Heart left ventricle (tissue), 16 donors: ENCODE data around the gene NME7. TPM values are rescaled to one million over a fixed set of nuclear protein-coding genes. Genes with fewer than 3 reads are reported as not detected.

ENCODE experiments used
- ATAC-seq, 4 donors: fragments of 200-7000 bp; cut with Tn5 transposase; one replicate each; pipeline ENCODE4 v1.9.1; 2020 to 2022; ENCODE audit warnings: moderate library complexity in 4 of 4, mild to moderate bottlenecking in 3 of 4, moderate number of reproducible peaks in 1 of 4
- DNase-seq, 5 donors: peaks; one replicate each; pipeline ENCODE4 v3.0.0-alpha.2; 2020
- H3K27ac ChIP-seq, 12 donors: fragments of 200-600 bp; sonication (generic) in 4 of 12; one replicate each; pipeline versions ENCODE4 v1.5.0 to v1.8.0; 2016 to 2022; ENCODE audit warnings: mild to moderate bottlenecking in 2 of 12
- H3K27me3 ChIP-seq, 9 donors: fragments of 200-600 bp; sonication (generic) in 2 of 9; one replicate each; pipeline versions ENCODE4 v1.5.1 to v1.8.0; 2016 to 2022; ENCODE audit warnings: mild to moderate bottlenecking in 3 of 9
- H3K36me3 ChIP-seq, 9 donors: fragments of 200-600 bp; sonication (generic) in 2 of 9; one replicate each; pipeline versions ENCODE4 v1.5.0 to v1.8.0; 2018 to 2022; ENCODE audit warnings: mild to moderate bottlenecking in 2 of 9
- H3K4me1 ChIP-seq, 12 donors: fragments of 200-600 bp; sonication (generic) in 4 of 12; one replicate each; pipeline versions ENCODE4 v1.5.0 to v1.8.0; 2016 to 2022; ENCODE audit warnings: mild to moderate bottlenecking in 3 of 12
- H3K4me3 ChIP-seq, 12 donors: fragments of 200-600 bp; sonication (generic) in 4 of 12; one replicate each; pipeline versions ENCODE4 v1.5.0 to v1.8.0; 2017 to 2022; ENCODE audit warnings: mild to moderate bottlenecking in 9 of 12, moderate library complexity in 4 of 12
- H3K9me3 ChIP-seq, 12 donors: fragments of 200-600 bp; sonication (generic) in 4 of 12; one replicate each; pipeline versions ENCODE4 v1.5.0 to v1.8.0; 2016 to 2022; ENCODE audit warnings: mild to moderate bottlenecking in 1 of 12
- POLR2A ChIP-seq, 2 donors: fragments of 450-650 bp; IDR thresholded peaks; one replicate each; pipeline ENCODE4 v1.6.1; 2017; ENCODE audit warnings: antibody characterized with exemption in 2 of 2, mild to moderate bottlenecking in 2 of 2, moderate library complexity in 2 of 2
- WGBS, 4 donors: extraction: QIAGEN DNeasy Blood & Tissue Kit in 2 of 4; methylation state at CpG; one replicate each; pipeline versions ENCODE4 v1.1.5 to v1.1.7; 2013 to 2018; 5-methylcytosine and 5-hydroxymethylcytosine counted together
- intact Hi-C, 10 donors: fragments of 100-400 bp; cut with DNase I; formaldehyde crosslinking; loops; one replicate each; pipeline versions ENCODE4 v1.11.1 to v1.14.2; 2022
- polyA plus RNA-seq, 2 donors: library from polyadenylated mRNA; stranded (reverse); fragments of 200-250 nt; gene quantifications; one replicate each; pipeline ENCODE4 v1.2.3, GENCODE V29; 2013
- total RNA-seq, 9 donors: library from RNA; depleted of rRNA in 2 of 9; stranded (reverse); fragments of >200 nt in 2 of 9; fragmentation: NEBNext Ultra II Directional in 3 of 9; extraction: Animal tissue kit (Norgen Biotek cat#: 25700) in 3 of 9; gene quantifications; one replicate each; pipeline versions ENCODE4 v1.1.0 to v1.2.4, GENCODE V29; 2016 to 2023
- TF ChIP-seq, protein P1 (sequence below), 12 donors: fragments of 200-600 bp; sonication (generic) in 4 of 12; IDR thresholded peaks; one replicate each; pipeline versions ENCODE4 v1.5.0 to v1.8.0; 2018 to 2022; ENCODE audit warnings: antibody characterized with exemption in 12 of 12, mild to moderate bottlenecking in 5 of 12
- donor health status: ischemic (EF 13 %, LVEDD 7.1; RV severe dilation, severe dysfunction).
- donor health status: healthy with polysubstance abuse.
- donor health status: DM: no; HTN: yes; CAD: no.
- donor health status: DM: no; HTN: no; CAD: no.
- donor health status: ischemic (EF 25% LVEDD 6.9; RV normal size, moderate dysfunction).
- donor health status: ischemic (EF 25% LVEDD 5.7; RV mildly dilated, moderate dysfunction).
- donor health status: healthy.
- donor health status: DM: yes; HTN: yes; CAD: no.
- donor health status: ischemic (EF 35%, LVEDD 5.7; RV mildly dilated, moderate dysfunction).
- donor health status: nonischemic (EF 11% LVEDD 7.7; RV severe dilation, severe dysfunction).
- donor health status: DM: yes; HTN: yes; CAD: no.
- donor health status: PGD.
- donor health status: ischemic (EF 29% LVEDD 5.4; RV normal size, mild dysfunction).
- donor health status: nonischemic (EF 23%, LVEDD 6.1; RV moderate dilation, normal function).

NME7 gene
- total and polyA plus RNA-seq, 11 donors: 3.1 to 25.2 (median 8.4) TPM

DNA sequence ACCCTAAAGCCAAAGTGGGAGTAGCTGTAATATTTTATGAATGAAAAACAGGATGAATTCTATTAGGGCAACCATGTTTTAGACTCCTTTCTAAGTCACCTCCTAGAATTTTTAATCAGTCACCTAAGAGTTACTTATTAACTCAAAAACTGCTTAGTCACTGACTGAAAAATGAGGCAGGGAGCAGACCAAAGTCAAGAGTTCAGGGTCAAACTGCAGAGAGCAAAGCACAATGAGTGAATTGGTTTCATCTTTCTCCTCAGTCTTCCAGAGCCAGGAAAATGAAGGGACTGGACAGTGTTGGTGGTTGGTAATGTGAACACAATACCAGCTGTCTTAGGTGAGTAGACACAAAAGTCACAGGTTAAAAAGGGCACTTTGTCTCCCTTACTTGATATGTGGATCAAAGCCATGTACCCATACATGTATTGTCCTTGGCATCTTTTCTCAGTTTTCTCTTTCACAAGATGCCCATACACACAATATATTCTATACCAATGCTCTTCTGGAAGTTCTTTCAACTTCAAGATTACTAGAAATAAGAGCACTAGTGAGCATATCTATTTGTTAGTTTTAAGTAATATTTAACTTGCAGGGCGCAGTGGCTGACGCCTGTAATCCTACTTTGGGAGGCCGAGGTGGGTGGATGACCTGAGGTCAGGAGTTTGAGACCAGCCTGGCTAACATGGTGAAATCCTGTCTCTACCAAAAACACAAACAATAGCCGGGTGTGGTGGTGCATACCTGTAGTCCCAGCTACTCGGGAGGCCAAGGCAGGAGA, 218.9 kb downstream of the NME7 start:
- no peaks in the 10 kb centered on the region for H3K4me1 ChIP-seq
- H3K4me3 ChIP-seq: no peak overlapping the region
- 75 to 98% (median 88%) methylated on average over 5 of the region's 5 CpGs for WGBS, 4 donors
- no peaks in the 10 kb centered on the region for H3K36me3 ChIP-seq
- no peaks in the 10 kb centered on the region for H3K27me3 ChIP-seq
- TF ChIP-seq POLR2A (IDR thresholded peaks at IDR 0.05): no peak
- TF ChIP-seq, protein P1, sequence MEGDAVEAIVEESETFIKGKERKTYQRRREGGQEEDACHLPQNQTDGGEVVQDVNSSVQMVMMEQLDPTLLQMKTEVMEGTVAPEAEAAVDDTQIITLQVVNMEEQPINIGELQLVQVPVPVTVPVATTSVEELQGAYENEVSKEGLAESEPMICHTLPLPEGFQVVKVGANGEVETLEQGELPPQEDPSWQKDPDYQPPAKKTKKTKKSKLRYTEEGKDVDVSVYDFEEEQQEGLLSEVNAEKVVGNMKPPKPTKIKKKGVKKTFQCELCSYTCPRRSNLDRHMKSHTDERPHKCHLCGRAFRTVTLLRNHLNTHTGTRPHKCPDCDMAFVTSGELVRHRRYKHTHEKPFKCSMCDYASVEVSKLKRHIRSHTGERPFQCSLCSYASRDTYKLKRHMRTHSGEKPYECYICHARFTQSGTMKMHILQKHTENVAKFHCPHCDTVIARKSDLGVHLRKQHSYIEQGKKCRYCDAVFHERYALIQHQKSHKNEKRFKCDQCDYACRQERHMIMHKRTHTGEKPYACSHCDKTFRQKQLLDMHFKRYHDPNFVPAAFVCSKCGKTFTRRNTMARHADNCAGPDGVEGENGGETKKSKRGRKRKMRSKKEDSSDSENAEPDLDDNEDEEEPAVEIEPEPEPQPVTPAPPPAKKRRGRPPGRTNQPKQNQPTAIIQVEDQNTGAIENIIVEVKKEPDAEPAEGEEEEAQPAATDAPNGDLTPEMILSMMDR (IDR thresholded peaks at IDR 0.05): no peak
- intact Hi-C loops: no loop called here
- ATAC-seq (no peak), DNase-seq (no peak)
- no peak overlapping the region for H3K27ac ChIP-seq
- H3K9me3 ChIP-seq: no peaks in the 10 kb centered on the region

DNA sequence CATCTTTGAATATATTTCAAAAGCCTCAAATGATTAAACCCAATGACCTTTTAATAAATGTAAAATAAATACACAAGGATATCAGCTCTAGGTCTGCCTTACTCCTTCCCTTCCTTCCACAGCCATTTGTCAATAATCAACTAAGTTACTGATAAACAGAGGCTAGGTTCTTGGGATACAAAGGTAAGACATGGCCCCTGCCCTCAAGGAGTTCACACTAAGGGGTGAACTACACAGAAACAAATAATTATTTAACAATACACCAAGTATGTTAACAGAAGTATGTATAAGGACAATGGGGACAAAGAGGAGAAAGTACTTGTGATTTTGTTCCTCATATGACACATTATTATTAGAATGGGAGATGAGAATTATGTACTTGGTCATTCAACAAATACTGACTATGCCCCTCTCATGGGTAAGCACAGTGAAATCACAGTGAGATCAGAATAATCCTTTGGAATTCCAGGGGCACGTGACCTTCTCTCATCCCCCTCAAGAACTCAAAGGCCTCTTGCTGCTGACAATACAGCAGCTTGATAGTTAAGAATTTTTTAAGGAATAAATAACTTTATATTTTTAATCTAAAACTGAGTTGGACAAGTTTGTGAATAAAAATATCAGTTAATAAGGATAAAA, 220.9 kb downstream of the NME7 start:
- DNase-seq (no peak), ATAC-seq (no peak)
- TF ChIP-seq, protein P1 (IDR thresholded peaks at IDR 0.05): no peak
- no peak for TF ChIP-seq POLR2A (IDR thresholded peaks at IDR 0.05)
- intact Hi-C loops: no loop called here
- Histone ChIP-seq H3K27ac (no peak overlapping the region), H3K36me3 (no peaks in the 10 kb centered on the region), H3K4me1 (no peaks in the 10 kb centered on the region), H3K4me3 (no peak overlapping the region), H3K27me3 (no peaks in the 10 kb centered on the region), H3K9me3 (no peaks in the 10 kb centered on the region)
- WGBS, 4 donors: 66 to 87% (median 82%) methylated on average over 1 of the region's 1 CpG

DNA sequence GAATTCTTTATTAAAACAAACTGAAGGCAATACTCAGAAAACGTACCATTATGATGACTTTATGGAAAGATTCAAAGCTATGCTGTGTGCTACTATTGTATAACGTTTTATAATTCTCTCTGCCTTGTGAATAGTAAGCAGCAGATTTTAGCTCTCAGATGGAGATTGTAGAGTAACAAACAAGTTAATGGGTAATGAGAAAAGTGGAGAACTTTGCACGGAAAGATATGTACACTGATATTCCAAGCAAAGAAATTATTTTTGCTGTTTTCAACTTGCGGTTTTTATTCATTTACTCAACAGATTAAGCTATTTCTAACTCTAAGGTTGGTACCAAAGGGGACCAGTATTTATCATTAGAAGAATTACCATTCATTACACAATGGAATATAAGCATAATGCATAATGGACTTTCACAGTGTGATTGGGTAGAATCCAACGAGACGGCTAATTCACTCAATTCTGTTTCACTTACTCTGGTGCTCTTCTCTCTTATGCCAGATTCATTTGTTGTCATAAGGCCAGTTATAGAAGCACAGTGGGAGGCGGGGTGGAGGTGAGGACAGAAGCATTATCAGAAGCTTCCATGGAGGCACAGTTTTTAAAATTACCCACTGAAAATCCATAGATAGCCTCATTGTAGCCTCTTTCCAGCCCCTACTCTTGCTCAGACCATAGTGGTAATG, 222.5 kb downstream of the NME7 start:
- TF ChIP-seq POLR2A (IDR thresholded peaks at IDR 0.05): no peak
- TF ChIP-seq, protein P1 (IDR thresholded peaks at IDR 0.05): no peak
- 91 to 94% (median 93%) methylated on average over 7 of the region's 7 CpGs for WGBS, 4 donors
- Histone ChIP-seq H3K27me3 (no peaks in the 10 kb centered on the region), H3K4me3 (no peak overlapping the region), H3K36me3 (no peaks in the 10 kb centered on the region), H3K4me1 (no peaks in the 10 kb centered on the region), H3K9me3 (no peaks in the 10 kb centered on the region), H3K27ac (no peak overlapping the region)
- DNase-seq (no peak), ATAC-seq (no peak)
- intact Hi-C loops: no loop called here

DNA sequence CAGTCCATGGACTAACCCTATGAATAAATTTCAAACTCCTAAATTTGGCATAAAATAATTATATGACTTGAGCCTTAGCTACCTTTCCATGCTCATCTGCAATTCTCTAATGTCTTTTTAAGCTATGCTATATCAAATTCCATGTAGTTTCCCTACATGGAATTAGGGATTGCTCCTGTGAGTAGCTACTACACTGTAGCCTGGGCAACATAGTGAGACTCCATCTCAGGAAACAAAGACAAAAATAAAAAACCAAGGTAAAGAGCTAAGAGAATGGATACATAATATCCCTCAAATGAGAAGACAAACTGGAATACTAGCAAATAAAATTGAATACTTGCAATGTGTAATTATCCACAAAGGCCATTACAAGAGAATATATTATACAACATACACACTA, 223.6 kb downstream of the NME7 start:
- H3K4me1 ChIP-seq: no peaks in the 10 kb centered on the region
- no peaks in the 10 kb centered on the region for H3K36me3 ChIP-seq
- no peak overlapping the region for H3K27ac ChIP-seq
- intact Hi-C loops: no loop called here
- no peak overlapping the region for H3K4me3 ChIP-seq
- TF ChIP-seq, protein P1 (IDR thresholded peaks at IDR 0.05): no peak
- no peak for TF ChIP-seq POLR2A (IDR thresholded peaks at IDR 0.05)
- DNase-seq (no peak), ATAC-seq (no peak)
- no peaks in the 10 kb centered on the region for H3K27me3 ChIP-seq
- no peaks in the 10 kb centered on the region for H3K9me3 ChIP-seq
